Heart left ventricle (tissue), 13 donors: Measurements from ENCODE around the gene JOSD2.

Source experiments
- CTCF ChIP-seq, 12 donors: fragments of 200-600 bp; sonication (generic) in 4 of 12; IDR thresholded peaks; one replicate each; pipeline versions ENCODE4 v1.5.0 to v1.8.0; 2018 to 2022; ENCODE audit warnings: antibody characterized with exemption in 12 of 12, mild to moderate bottlenecking in 5 of 12
- POLR2A ChIP-seq, 2 donors: fragments of 450-650 bp; IDR thresholded peaks; one replicate each; pipeline ENCODE4 v1.6.1; 2017; ENCODE audit warnings: antibody characterized with exemption in 2 of 2, mild to moderate bottlenecking in 2 of 2, moderate library complexity in 2 of 2
- donor health status: ischemic (EF 13 %, LVEDD 7.1; RV severe dilation, severe dysfunction).
- donor health status: DM: no; HTN: yes; CAD: no.
- donor health status: DM: no; HTN: no; CAD: no.
- donor health status: ischemic (EF 25% LVEDD 6.9; RV normal size, moderate dysfunction).
- donor health status: ischemic (EF 25% LVEDD 5.7; RV mildly dilated, moderate dysfunction).
- donor health status: ischemic (EF 35%, LVEDD 5.7; RV mildly dilated, moderate dysfunction).
- donor health status: nonischemic (EF 11% LVEDD 7.7; RV severe dilation, severe dysfunction).
- donor health status: DM: yes; HTN: yes; CAD: no.
- donor health status: PGD.
- donor health status: ischemic (EF 29% LVEDD 5.4; RV normal size, mild dysfunction).
- donor health status: nonischemic (EF 23%, LVEDD 6.1; RV moderate dilation, normal function).

- TF ChIP-seq CTCF (IDR thresholded peaks at IDR 0.05), result no peak
- TF ChIP-seq POLR2A (IDR thresholded peaks at IDR 0.05), result no peak
Observed at GRCh38 chr19:50481351-50482149, 29.4 kb downstream of the JOSD2 start.
